ENCODE measurements around the gene DEPP1. TPM values are rescaled to one million over a fixed set of nuclear protein-coding genes. Genes with fewer than 3 reads are reported as not detected.
A peak's percentile ranks its signal among the peaks of the same experiment; 100 is the strongest.

DEPP1 gene
- total and polyA plus RNA-seq, 2 donors (not counting 1 experiment from before 2014, with no cell fraction given) = not detected

DNA sequence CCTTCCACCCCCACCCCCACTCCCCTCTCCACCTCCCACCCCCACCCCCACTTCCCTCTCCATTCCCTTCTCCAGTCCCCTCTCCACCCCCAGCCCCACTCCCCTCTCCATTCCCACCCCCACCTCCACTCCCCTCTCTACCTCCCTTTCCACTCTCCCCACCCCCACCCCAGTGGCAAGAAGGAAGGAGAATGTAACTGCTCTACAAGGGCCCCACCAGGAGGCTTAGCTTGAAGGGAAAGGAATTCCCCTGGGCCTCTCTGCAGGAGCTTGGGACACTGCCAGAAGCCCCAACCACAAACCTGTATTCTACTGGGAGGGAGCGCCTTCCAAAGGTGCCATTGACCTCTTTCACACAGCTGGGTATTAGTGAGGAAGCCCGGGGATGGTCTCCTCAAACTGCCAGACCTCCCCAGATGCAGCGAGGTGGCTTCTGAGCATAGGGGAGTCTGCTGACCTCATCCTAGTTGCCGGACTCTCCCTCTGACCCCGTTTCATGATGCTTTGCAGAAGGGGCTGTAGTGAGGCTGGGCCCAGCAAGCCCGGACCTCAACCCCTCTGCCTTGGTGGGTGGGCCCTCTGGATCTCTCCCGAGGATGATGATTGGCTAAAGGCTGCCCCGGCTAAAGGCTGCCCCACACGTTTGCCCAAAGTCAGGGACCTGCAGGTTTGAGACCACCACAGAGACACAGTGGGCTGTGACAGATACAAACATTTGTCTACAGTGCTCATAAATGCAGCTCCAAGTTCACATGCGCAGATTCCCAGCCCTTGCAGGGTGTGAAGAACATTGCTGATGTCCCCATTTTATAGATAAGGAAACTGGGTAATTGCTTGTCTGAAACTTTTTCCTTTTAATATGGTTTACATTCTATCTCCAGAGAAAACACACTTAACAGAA is 2.9 kb downstream of the DEPP1 start:
- ATAC-seq (ENCODE audit: low read depth) (no peak), DNase-seq (no peak)
- peak overlapping the region; percentile 30 for H3K4me3 Mint-ChIP-seq
- no peaks in the 10 kb centered on the region for H3K27me3 Mint-ChIP-seq
- no peak overlapping the region for H3K27ac Mint-ChIP-seq
- intact Hi-C loops (cut with micrococcal nuclease) = loop anchor here (1.0 to 2.0 kb wide), 5 partner anchors 9 to 1303 kb away; partner anchors contain the start of genes RASSF4 and ZNF22
- no peaks in the 10 kb centered on the region for H3K9me3 Mint-ChIP-seq (ENCODE audit: insufficient read depth)
- ChIA-PET POLR2A (interaction anchor here (0.6 kb wide), 1 partner anchor 46 kb away, joined by 3 read pairs; no protein-coding TSS in a partner anchor), CTCF (interaction anchor here (0.7 to 9.0 kb wide), 4 partner anchors 13 to 43 kb away, joined by 3 to 93 read pairs (median 8); no protein-coding TSS in a partner anchor)
- Histone ChIP-seq H3K79me2 (ENCODE audit: control insufficient read depth, insufficient read depth, low read length) (no peaks in the 10 kb centered on the region), H2AFZ (ENCODE audit: insufficient read depth, low read depth, low read length, poor library complexity, severe bottlenecking) (no peak overlapping the region), H3K36me3 (replicated peaks in 1 of 2; ENCODE audit: control extremely low read depth in 1 of 2, control insufficient read depth in 1 of 2, extremely low read depth in 1 of 2, insufficient read depth in 2 of 2, low read length in 1 of 2) (no peaks in the 10 kb centered on the region), H3K4me1 (ENCODE audit: control insufficient read depth in 2 of 2, insufficient read depth in 2 of 2, low read length in 2 of 2) (peaks cover 20 to 37% of the 10 kb centered on the region in 2 donors), H3K27ac (ENCODE audit: low read length in 2 of 2) (no peak overlapping the region), H3K4me2 (replicated peaks; ENCODE audit: low read depth, low read length, poor library complexity, severe bottlenecking) (no peak overlapping the region), H3K9ac (ENCODE audit: low read length) (no peak overlapping the region), H3K27me3 (replicated peaks in 1 of 4; ENCODE audit: control extremely low read depth in 1 of 4, control insufficient read depth in 3 of 4, insufficient read depth in 4 of 4, low read length in 3 of 4) (peaks cover 0 to 9% (median 0%) of the 10 kb centered on the region in 4 experiments), H3K4me3 (ENCODE audit: control extremely low read depth in 1 of 5, extremely low read depth in 1 of 5, insufficient read depth in 1 of 5, low read depth in 2 of 5, low read length in 4 of 5) (no peak overlapping the region), H4K20me1 (ENCODE audit: control insufficient read depth, insufficient read depth, low read length, poor library complexity, severe bottlenecking) (no peaks in the 10 kb centered on the region), H3K9me3 (ENCODE audit: control extremely low read depth in 1 of 3, control insufficient read depth in 2 of 3, insufficient read depth in 1 of 3, low read length in 2 of 3) (no peaks in the 10 kb centered on the region)
- TF ChIP-seq EZH2 (IDR thresholded peaks at IDR 0.05; ENCODE audit: borderline replicate concordance, insufficient read depth, low read depth, low read length, poor library complexity, severe bottlenecking) = no peak
- TF ChIP-seq, protein P1, sequence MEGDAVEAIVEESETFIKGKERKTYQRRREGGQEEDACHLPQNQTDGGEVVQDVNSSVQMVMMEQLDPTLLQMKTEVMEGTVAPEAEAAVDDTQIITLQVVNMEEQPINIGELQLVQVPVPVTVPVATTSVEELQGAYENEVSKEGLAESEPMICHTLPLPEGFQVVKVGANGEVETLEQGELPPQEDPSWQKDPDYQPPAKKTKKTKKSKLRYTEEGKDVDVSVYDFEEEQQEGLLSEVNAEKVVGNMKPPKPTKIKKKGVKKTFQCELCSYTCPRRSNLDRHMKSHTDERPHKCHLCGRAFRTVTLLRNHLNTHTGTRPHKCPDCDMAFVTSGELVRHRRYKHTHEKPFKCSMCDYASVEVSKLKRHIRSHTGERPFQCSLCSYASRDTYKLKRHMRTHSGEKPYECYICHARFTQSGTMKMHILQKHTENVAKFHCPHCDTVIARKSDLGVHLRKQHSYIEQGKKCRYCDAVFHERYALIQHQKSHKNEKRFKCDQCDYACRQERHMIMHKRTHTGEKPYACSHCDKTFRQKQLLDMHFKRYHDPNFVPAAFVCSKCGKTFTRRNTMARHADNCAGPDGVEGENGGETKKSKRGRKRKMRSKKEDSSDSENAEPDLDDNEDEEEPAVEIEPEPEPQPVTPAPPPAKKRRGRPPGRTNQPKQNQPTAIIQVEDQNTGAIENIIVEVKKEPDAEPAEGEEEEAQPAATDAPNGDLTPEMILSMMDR (IDR thresholded peaks at IDR 0.05) = no peak
- peaks cover 27% of the 10 kb centered on the region for H3K4me1 Mint-ChIP-seq
- 30% methylated on average over 8 of the region's 10 CpGs for WGBS (ENCODE audit: insufficient coverage)
